Measurements from ENCODE around the gene GAREM1. TPM values are rescaled to one million over a fixed set of nuclear protein-coding genes. Genes with fewer than 3 reads are reported as not detected.
"Not testable (repeated sequence)": the region's sequence is repeated elsewhere in the genome, so short reads cannot be mapped to it uniquely, and the experiment has no call there.

The GAREM1 gene
- total and polyA plus RNA-seq, 12 donors: 3.5 to 69.5 (median 23.0) TPM

DNA sequence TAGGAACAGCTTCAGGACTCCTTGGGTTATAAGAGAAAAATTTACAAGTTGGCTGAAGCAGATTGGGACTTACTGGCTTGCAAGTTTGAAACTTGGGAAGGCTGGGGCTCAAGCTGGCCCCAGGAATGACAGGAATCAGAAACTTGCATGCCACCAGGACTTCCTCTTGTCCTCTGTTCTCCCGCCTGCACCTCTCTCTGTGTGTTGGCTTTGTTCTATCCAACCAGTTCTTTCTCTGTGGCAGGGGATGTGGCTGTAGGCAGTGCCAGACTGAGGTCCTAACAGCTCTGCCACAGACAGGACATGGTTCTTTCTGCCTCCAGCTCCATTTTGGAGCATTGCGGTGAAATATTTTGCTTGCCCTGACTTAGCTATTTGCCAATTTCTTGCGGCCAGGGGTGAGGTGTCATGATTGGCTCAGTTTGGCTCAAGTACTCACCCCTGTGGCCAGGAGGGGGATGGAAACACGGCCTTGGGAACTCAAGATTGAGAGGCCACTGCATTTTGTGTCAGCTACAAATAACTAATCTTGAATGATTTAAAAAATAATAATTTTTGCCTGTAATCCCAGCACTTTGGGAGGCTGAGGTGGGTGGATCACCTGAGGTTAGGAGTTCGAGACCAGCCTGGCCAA, 231.9 kb downstream of the GAREM1 start:
- intact Hi-C loops (cut with DNase I): no loop called here

DNA sequence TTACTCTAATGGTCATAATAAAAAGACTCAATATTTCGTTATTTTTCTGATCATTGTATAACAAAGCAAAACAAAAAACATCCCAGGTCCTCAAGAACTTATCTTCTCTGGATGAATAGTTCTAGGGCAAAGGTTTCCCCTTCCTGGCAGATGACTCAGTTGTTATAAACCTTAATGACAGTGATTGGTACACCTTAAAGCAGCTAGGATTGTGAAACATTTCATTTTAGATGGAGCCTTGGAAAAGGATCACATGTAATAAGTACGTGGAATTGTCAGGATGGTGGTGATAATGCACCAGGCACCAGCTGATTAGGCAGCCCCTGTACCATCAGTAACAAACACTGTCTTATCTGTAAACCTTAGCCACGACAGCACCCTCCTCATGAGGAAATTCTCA, 233.6 kb downstream of the GAREM1 start:
- no peak for DNase-seq
- intact Hi-C loops (cut with DNase I): no loop called here
- WGBS, 4 donors: 62 to 85% (median 71%) methylated on average over 3 of the region's 3 CpGs

More for the DNA sequence above, 231.9 kb downstream of the GAREM1 start:
- H3K36me3 ChIP-seq (replicated peaks in 1 of 2): no peaks in the 10 kb centered on the region
- no peaks in the 10 kb centered on the region for H3K27me3 ChIP-seq
- TF ChIP-seq, protein P1, sequence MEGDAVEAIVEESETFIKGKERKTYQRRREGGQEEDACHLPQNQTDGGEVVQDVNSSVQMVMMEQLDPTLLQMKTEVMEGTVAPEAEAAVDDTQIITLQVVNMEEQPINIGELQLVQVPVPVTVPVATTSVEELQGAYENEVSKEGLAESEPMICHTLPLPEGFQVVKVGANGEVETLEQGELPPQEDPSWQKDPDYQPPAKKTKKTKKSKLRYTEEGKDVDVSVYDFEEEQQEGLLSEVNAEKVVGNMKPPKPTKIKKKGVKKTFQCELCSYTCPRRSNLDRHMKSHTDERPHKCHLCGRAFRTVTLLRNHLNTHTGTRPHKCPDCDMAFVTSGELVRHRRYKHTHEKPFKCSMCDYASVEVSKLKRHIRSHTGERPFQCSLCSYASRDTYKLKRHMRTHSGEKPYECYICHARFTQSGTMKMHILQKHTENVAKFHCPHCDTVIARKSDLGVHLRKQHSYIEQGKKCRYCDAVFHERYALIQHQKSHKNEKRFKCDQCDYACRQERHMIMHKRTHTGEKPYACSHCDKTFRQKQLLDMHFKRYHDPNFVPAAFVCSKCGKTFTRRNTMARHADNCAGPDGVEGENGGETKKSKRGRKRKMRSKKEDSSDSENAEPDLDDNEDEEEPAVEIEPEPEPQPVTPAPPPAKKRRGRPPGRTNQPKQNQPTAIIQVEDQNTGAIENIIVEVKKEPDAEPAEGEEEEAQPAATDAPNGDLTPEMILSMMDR (IDR thresholded peaks at IDR 0.05): no peak
- TF ChIP-seq POLR2A (IDR thresholded peaks at IDR 0.05): no peak
- H3K27ac ChIP-seq: no peak overlapping the region
- H3K9me3 ChIP-seq (replicated peaks in 1 of 3): no peaks in the 10 kb centered on the region
- 85 to 89% (median 87%) methylated on average over 5 of the region's 5 CpGs for WGBS, 4 donors
- no peak for DNase-seq
- no peaks in the 10 kb centered on the region for H3K4me1 ChIP-seq (replicated peaks in 1 of 2)
- H3K4me3 ChIP-seq: no peak overlapping the region

DNA sequence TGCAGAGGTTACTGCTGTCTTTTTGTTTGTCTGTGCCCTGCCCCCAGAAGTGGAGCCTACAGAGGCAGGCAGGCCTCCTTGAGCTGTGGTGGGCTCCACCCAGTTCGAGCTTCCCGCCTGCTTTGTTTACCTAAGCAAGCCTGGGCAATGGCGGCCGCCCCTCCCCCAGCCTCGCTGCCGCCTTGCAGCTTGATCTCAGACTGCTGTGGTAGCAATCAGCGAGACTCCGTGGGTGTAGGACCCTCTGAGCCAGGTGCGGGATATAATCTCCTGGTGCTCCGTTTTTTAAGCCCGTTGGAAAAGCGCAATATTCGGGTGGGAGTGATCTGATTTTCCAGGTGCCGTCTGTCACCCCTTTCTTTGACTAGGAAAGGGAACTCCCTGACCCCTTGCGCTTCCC, 237.3 kb downstream of the GAREM1 start:
- DNase-seq; H3K27ac ChIP-seq; H3K4me1 ChIP-seq (replicated peaks in 1 of 2); H3K9me3 ChIP-seq (replicated peaks in 1 of 3); H3K27me3 ChIP-seq; intact Hi-C loops (cut with DNase I); H3K36me3 ChIP-seq (replicated peaks in 1 of 2); H3K4me3 ChIP-seq: not testable (repeated sequence)
- 91 to 93% (median 92%) methylated on average over 8 to 15 of the region's 15 CpGs for WGBS, 4 donors

More for the DNA sequence above, 233.6 kb downstream of the GAREM1 start:
- Histone ChIP-seq H3K27me3 (no peaks in the 10 kb centered on the region), H3K9me3 (replicated peaks in 1 of 3) (no peaks in the 10 kb centered on the region), H3K36me3 (replicated peaks in 1 of 2) (no peaks in the 10 kb centered on the region), H3K27ac (no peak overlapping the region), H3K4me3 (no peak overlapping the region), H3K4me1 (replicated peaks in 1 of 2) (no peaks in the 10 kb centered on the region)
- TF ChIP-seq, protein P1 (IDR thresholded peaks at IDR 0.05): no peak
- TF ChIP-seq POLR2A (IDR thresholded peaks at IDR 0.05): no peak

DNA sequence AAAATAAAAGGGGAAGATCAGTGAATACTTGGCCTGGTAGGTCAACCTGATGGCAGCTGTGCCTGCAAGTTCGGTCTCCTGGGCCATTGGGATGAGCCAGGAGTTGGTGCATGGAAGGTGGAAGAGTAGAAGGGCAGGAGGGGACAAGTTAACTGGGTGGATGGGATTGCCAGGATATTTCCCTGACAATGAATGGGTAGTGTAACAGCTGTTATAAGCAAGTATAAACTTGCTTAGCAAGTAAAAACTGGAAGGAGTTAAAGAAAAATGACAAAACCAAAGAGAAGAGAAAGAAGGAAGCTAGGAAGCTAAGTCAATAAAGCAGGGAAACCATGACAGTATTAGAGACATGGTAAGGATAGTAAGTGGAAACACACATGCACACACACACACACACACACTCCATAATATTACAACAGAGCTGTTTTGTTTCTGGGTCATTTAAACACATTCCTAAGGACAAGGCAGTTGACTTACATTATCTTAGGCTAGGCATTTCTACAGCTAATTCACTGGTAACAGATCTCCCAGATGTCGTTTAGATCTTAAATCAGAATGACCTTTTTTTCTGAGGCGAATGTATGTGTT, 251.2 kb downstream of the GAREM1 start:
- WGBS, 4 donors: 75 to 81% (median 79%) methylated on average over 3 of the region's 3 CpGs
- no peaks in the 10 kb centered on the region for H3K36me3 ChIP-seq (replicated peaks in 1 of 2)
- H3K27ac ChIP-seq: no peak overlapping the region
- no peaks in the 10 kb centered on the region for H3K4me1 ChIP-seq (replicated peaks in 1 of 2)
- intact Hi-C loops (cut with DNase I): no loop called here
- no peaks in the 10 kb centered on the region for H3K27me3 ChIP-seq
- no peaks in the 10 kb centered on the region for H3K9me3 ChIP-seq (replicated peaks in 1 of 3)
- TF ChIP-seq, protein P1 (IDR thresholded peaks at IDR 0.05): no peak
- no peak for TF ChIP-seq POLR2A (IDR thresholded peaks at IDR 0.05)
- DNase-seq: no peak
- H3K4me3 ChIP-seq: no peak overlapping the region

DNA sequence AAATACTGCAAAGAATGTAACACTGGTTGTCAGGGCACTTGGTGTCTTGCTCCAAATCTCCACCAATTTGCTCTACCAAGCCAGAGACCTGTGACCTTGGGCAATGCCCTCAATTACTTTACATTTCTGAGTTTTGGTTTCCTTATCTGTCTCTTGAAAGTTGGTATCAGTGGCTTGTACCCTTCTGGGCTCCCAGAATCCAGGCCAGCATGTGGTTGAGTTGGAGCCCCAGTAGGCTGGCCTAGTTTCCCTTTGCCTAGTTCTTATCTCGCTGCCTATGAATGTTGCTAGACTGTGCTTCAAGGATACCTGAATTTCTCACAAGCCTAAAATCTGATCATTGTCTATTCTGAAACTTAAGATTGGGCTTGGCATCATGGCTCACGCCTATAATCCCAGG, 254.3 kb downstream of the GAREM1 start:
- no peak overlapping the region for H3K4me3 ChIP-seq
- intact Hi-C loops (cut with DNase I): no loop called here
- no peak for TF ChIP-seq POLR2A (IDR thresholded peaks at IDR 0.05)
- TF ChIP-seq, protein P1 (IDR thresholded peaks at IDR 0.05): no peak
- no peaks in the 10 kb centered on the region for H3K9me3 ChIP-seq (replicated peaks in 1 of 3)
- no peak overlapping the region for H3K27ac ChIP-seq
- no peaks in the 10 kb centered on the region for H3K4me1 ChIP-seq (replicated peaks in 1 of 2)
- no peaks in the 10 kb centered on the region for H3K36me3 ChIP-seq (replicated peaks in 1 of 2)
- 88 to 98% (median 94%) methylated on average over 2 of the region's 2 CpGs for WGBS, 4 donors
- no peaks in the 10 kb centered on the region for H3K27me3 ChIP-seq
- no peak for DNase-seq
